Measurements from ENCODE around the gene SAE1. TPM values are rescaled to one million over a fixed set of nuclear protein-coding genes. Genes with fewer than 3 reads are reported as not detected.

The SAE1 gene
- total and polyA plus RNA-seq, 2 experiments from 2014 or later, result 97.2 to 112 TPM

DNA sequence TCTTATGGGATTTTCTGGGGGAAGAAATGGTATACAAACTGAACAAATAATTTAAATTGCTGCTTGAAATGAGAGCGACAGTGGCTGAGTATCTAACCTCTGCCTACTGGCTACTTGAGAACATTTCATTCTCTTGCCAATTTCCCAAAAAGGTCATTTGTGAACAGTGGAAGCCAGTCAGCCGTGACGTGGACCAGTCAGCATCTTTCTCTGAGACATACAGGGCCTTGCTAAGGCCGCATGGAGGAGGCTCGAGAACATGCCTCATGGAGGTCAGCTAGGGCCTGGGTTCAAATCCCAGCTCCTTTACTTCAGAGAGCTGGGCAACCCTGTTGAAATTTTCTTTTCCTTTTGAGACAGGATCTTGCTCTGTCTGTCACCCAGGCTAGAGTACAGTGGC is 37.4 kb upstream of the SAE1 start:
- peaks cover 2% of the 10 kb centered on the region for H3K36me3 ChIP-seq (replicated peaks; ENCODE audit: insufficient read depth, low read depth)

DNA sequence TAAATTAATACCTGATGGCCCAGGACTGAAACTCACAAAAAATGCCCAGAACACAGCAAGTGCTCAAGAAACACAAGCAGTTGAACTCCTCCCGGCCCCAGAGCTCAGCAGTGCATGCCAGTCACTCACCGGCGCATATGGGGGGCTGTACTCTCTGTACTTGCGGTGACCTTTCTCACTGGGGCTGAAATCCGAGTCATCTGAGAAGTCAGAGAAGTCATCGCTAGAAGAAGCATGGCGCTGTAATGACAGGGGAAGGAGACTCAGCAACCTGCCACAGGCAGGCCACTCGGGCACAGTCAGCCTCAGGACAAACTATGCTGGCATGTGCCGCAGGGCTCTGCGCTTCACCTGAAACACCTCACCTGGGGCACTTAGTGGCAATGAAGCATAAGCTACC is 36.8 kb upstream of the SAE1 start:
- H3K27me3 ChIP-seq, result no peaks in the 10 kb centered on the region
- H3K36me3 ChIP-seq (replicated peaks; ENCODE audit: insufficient read depth, low read depth), result peaks cover 2% of the 10 kb centered on the region
- DNase-seq (ENCODE audit: low spot score), result no peak
- WGBS (ENCODE audit: low lambda C conversion rate, missing lambda C conversion rate), result 80% methylated on average over 10 of the region's 10 CpGs
- peaks cover 75% of the 10 kb centered on the region for H3K79me2 ChIP-seq
- H3K9me3 ChIP-seq (ENCODE audit: low read depth), result no peaks in the 10 kb centered on the region
- no peak overlapping the region for H2AFZ ChIP-seq
- no peaks in the 10 kb centered on the region for H3K9me2 ChIP-seq (replicated peaks; ENCODE audit: insufficient read depth)
- TF ChIP-seq, protein P1, sequence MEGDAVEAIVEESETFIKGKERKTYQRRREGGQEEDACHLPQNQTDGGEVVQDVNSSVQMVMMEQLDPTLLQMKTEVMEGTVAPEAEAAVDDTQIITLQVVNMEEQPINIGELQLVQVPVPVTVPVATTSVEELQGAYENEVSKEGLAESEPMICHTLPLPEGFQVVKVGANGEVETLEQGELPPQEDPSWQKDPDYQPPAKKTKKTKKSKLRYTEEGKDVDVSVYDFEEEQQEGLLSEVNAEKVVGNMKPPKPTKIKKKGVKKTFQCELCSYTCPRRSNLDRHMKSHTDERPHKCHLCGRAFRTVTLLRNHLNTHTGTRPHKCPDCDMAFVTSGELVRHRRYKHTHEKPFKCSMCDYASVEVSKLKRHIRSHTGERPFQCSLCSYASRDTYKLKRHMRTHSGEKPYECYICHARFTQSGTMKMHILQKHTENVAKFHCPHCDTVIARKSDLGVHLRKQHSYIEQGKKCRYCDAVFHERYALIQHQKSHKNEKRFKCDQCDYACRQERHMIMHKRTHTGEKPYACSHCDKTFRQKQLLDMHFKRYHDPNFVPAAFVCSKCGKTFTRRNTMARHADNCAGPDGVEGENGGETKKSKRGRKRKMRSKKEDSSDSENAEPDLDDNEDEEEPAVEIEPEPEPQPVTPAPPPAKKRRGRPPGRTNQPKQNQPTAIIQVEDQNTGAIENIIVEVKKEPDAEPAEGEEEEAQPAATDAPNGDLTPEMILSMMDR (IDR thresholded peaks at IDR 0.05; ENCODE audit: poor library complexity), result no peak
- TF ChIP-seq EZH2 (IDR thresholded peaks at IDR 0.05; ENCODE audit: borderline replicate concordance) (no peak), EZH2phosphoT487 (IDR thresholded peaks at IDR 0.05; ENCODE audit: low read depth, severe bottlenecking, unreplicated experiment) (no peak)
- peaks cover 51% of the 10 kb centered on the region for H3K4me1 ChIP-seq (ENCODE audit: insufficient read depth)
- no peak overlapping the region for H3K4me2 ChIP-seq
- H4K20me1 ChIP-seq (ENCODE audit: insufficient read depth, poor library complexity, severe bottlenecking), result no peaks in the 10 kb centered on the region
- peak overlapping the region; percentile 100 for H3K27ac ChIP-seq
- H3K4me3 ChIP-seq, result no peak overlapping the region

More for the DNA sequence above, 37.4 kb upstream of the SAE1 start:
- Histone ChIP-seq H3K4me1 (ENCODE audit: insufficient read depth) (peaks cover 46% of the 10 kb centered on the region), H2AFZ (no peak overlapping the region), H3K27ac (peak overlapping the region; percentile 100), H3K4me2 (no peak overlapping the region), H3K9me3 (ENCODE audit: low read depth) (no peaks in the 10 kb centered on the region), H3K9me2 (replicated peaks; ENCODE audit: insufficient read depth) (no peaks in the 10 kb centered on the region), H4K20me1 (ENCODE audit: insufficient read depth, poor library complexity, severe bottlenecking) (no peaks in the 10 kb centered on the region), H3K79me2 (peaks cover 72% of the 10 kb centered on the region), H3K4me3 (no peak overlapping the region), H3K27me3 (no peaks in the 10 kb centered on the region)
- no peak for DNase-seq (ENCODE audit: low spot score)
- TF ChIP-seq EZH2 (IDR thresholded peaks at IDR 0.05; ENCODE audit: borderline replicate concordance), result no peak
- TF ChIP-seq, protein P1 (IDR thresholded peaks at IDR 0.05; ENCODE audit: poor library complexity), result no peak
- no peak for TF ChIP-seq EZH2phosphoT487 (IDR thresholded peaks at IDR 0.05; ENCODE audit: low read depth, severe bottlenecking, unreplicated experiment)
- WGBS (ENCODE audit: low lambda C conversion rate, missing lambda C conversion rate), result 95% methylated on average over 5 of the region's 5 CpGs

DNA sequence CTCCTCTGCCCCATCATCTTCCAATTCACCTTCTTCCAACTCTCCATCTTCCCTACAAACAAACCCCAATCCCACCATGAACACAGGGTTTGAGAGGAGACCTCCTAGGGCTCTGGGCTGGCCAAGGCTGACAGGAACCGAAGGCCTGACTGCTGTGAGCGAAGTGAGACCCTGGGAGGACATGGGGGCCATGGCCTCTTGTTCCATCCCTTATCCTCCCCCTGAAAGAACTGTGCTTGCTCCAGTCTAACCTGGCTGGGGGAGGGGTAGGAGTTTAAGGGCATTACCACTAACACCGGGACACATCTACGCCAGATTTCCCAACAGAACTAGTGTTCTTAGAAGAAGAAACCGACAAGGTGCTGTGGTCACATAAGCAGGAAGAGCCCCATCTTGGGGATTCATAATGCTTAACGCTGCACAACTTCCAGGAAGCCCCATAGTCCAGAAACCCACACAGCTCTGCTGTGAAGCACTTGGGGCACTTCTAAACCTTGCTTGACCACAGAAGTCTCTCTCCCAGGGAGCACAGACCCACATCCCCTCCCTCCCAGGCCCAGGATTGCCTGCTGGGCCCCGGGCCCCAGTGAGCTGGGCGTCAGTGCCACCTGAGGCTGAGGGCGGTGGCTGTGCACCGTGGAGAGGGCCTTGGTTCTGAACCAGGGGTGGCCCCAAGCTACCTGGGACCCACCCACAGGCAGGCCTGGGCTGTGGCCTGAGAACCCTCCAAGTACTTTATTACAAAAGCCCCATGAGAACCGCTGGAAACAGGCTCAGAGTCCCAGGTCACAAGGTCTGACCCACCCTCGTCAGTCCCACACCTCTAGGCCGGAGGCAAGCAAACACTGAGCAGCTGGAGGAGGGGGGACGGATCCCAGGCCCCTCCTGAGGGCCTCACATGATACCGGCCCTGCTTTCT is 35.8 kb upstream of the SAE1 start:
- no peaks in the 10 kb centered on the region for H3K27me3 ChIP-seq
- H2AFZ ChIP-seq, result no peak overlapping the region
- H3K79me2 ChIP-seq, result peaks cover 83% of the 10 kb centered on the region
- H3K4me1 ChIP-seq (ENCODE audit: insufficient read depth), result peaks cover 61% of the 10 kb centered on the region
- TF ChIP-seq EZH2phosphoT487 (IDR thresholded peaks at IDR 0.05; ENCODE audit: low read depth, severe bottlenecking, unreplicated experiment) (no peak), EZH2 (IDR thresholded peaks at IDR 0.05; ENCODE audit: borderline replicate concordance) (no peak)
- TF ChIP-seq, protein P1 (IDR thresholded peaks at IDR 0.05; ENCODE audit: poor library complexity), result no peak
- no peak overlapping the region for H3K4me3 ChIP-seq
- WGBS (ENCODE audit: low lambda C conversion rate, missing lambda C conversion rate), result 60% methylated on average over 15 of the region's 15 CpGs
- H3K27ac ChIP-seq, result peak overlapping the region; percentile 100
- peak; percentile 83 for DNase-seq (ENCODE audit: low spot score)
- H3K4me2 ChIP-seq, result peak overlapping the region; percentile 54
- H3K9me2 ChIP-seq (replicated peaks; ENCODE audit: insufficient read depth), result no peaks in the 10 kb centered on the region
- H3K9me3 ChIP-seq (ENCODE audit: low read depth), result no peaks in the 10 kb centered on the region
- H4K20me1 ChIP-seq (ENCODE audit: insufficient read depth, poor library complexity, severe bottlenecking), result no peaks in the 10 kb centered on the region
- peaks cover 2% of the 10 kb centered on the region for H3K36me3 ChIP-seq (replicated peaks; ENCODE audit: insufficient read depth, low read depth)

Data from hepatocyte (in vitro differentiated cells).